B cell (primary cell): ENCODE data around the gene CPSF4L. TPM values are rescaled to one million over a fixed set of nuclear protein-coding genes. Genes with fewer than 3 reads are reported as not detected.

ENCODE experiments used
- ATAC-seq: fragments of 200-7000 bp; cut with Tn5 transposase; one replicate; pipeline ENCODE4 v1.10.0; 2021; ENCODE audit warnings: low read depth, mild to moderate bottlenecking, moderate number of reproducible peaks, moderate library complexity
- CTCF ChIA-PET: fragments of 350-600 bp; sonication (Branson Sonifier 250); formaldehyde crosslinking; loops from one replicate; lab custom pipeline; 2021; ENCODE audit warnings: antibody characterized with exemption, inconsistent platforms; lab: Charles Lee
- POLR2A ChIA-PET: fragments of 350-600 bp; sonication (Branson Sonifier 250); formaldehyde crosslinking; loops from one replicate; lab custom pipeline; 2021; ENCODE audit warnings: antibody characterized with exemption; lab: Charles Lee
- DNase-seq: peaks from one replicate; pipeline ENCODE4 v3.0.0; 2013
- H2AFZ ChIP-seq: 2 replicates; pipeline ENCODE4 v1.6.1; 2012; ENCODE audit warnings: mild to moderate bottlenecking, low read depth, low read length; ENCODE audit not compliant: insufficient read depth, poor library complexity, severe bottlenecking
- H3K27ac ChIP-seq, 2 donors: 1 replicate in 1 of 2; 2 replicates in 1 of 2; pipeline ENCODE4 v1.5.1; 2012 to 2013; ENCODE audit warnings: low read length in 2 of 2, mild to moderate bottlenecking in 2 of 2, moderate library complexity in 1 of 2
- H3K27me3 ChIP-seq, 4 experiments: fragments of 200-600 bp in 1 of 4; sonication (generic) in 1 of 4; replicated peaks in 1 of 4; 1 replicate in 2 of 4; 2 replicates in 2 of 4; pipeline versions ENCODE4 v1.6.1 to v1.7.0; 2013 to 2016; ENCODE audit warnings: low read length in 3 of 4, mild to moderate bottlenecking in 2 of 4, mixed read lengths in 1 of 4, moderate library complexity in 1 of 4; ENCODE audit not compliant: insufficient read depth in 4 of 4, control insufficient read depth in 3 of 4; ENCODE audit errors: control extremely low read depth in 1 of 4
- H3K36me3 ChIP-seq, 2 experiments: replicated peaks in 1 of 2; 1 replicate in 1 of 2; 2 replicates in 1 of 2; pipeline versions ENCODE4 v1.6.1 to v1.7.1; 2013; ENCODE audit warnings: low read length in 1 of 2; ENCODE audit not compliant: insufficient read depth in 2 of 2, control insufficient read depth in 1 of 2; ENCODE audit errors: control extremely low read depth in 1 of 2, extremely low read depth in 1 of 2
- H3K4me1 ChIP-seq, 2 donors: fragments of 200-600 bp in 1 of 2; sonication (generic) in 1 of 2; 1 replicate in 1 of 2; 2 replicates in 1 of 2; pipeline versions ENCODE4 v1.5.1 to v1.6.1; 2013 to 2017; ENCODE audit warnings: low read length in 2 of 2; ENCODE audit not compliant: control insufficient read depth in 2 of 2, insufficient read depth in 2 of 2
- H3K4me2 ChIP-seq: replicated peaks from 2 replicates; pipeline ENCODE3; 2012; ENCODE audit warnings: mild to moderate bottlenecking, low read depth, low read length; ENCODE audit not compliant: poor library complexity, severe bottlenecking
- H3K4me3 ChIP-seq, 5 experiments: fragments of 200-600 bp in 1 of 5; sonication (generic) in 1 of 5; 1 replicate in 3 of 5; 2 replicates in 2 of 5; pipeline versions ENCODE4 v1.5.1 to v1.7.0; 2011 to 2016; ENCODE audit warnings: low read length in 4 of 5, mild to moderate bottlenecking in 4 of 5, low read depth in 2 of 5, control low read depth in 1 of 5, moderate library complexity in 1 of 5; ENCODE audit not compliant: insufficient read depth in 1 of 5; ENCODE audit errors: control extremely low read depth in 1 of 5, extremely low read depth in 1 of 5
- H3K79me2 ChIP-seq: fragments of 200-600 bp; sonication (generic); one replicate; pipeline ENCODE4 v1.6.0; 2016; ENCODE audit warnings: low read length; ENCODE audit not compliant: control insufficient read depth, insufficient read depth
- H3K9ac ChIP-seq: fragments of 200-600 bp; sonication (generic); 2 replicates; pipeline ENCODE4 v1.6.1; 2017; ENCODE audit warnings: mild to moderate bottlenecking, low read length, moderate library complexity
- H3K9me3 ChIP-seq, 3 donors: one replicate each; pipeline versions ENCODE4 v1.6.1 to v1.7.1; 2013; ENCODE audit warnings: low read length in 2 of 3; ENCODE audit not compliant: control insufficient read depth in 2 of 3, insufficient read depth in 1 of 3; ENCODE audit errors: control extremely low read depth in 1 of 3
- H4K20me1 ChIP-seq: 2 replicates; pipeline ENCODE4 v1.6.0; 2012; ENCODE audit warnings: mild to moderate bottlenecking, low read length; ENCODE audit not compliant: insufficient read depth, control insufficient read depth, poor library complexity, severe bottlenecking
- H3K27ac Mint-ChIP-seq: one replicate; pipeline ENCODE4 v1.8.0; 2021; ENCODE audit warnings: mixed read lengths
- H3K27me3 Mint-ChIP-seq: one replicate; pipeline ENCODE4 v1.8.0; 2021; ENCODE audit warnings: mixed read lengths
- H3K4me1 Mint-ChIP-seq: one replicate; pipeline ENCODE4 v1.8.0; 2021; ENCODE audit warnings: mixed read lengths
- H3K4me3 Mint-ChIP-seq: one replicate; pipeline ENCODE4 v1.8.0; 2021; ENCODE audit warnings: mixed read lengths
- H3K9me3 Mint-ChIP-seq: one replicate; pipeline ENCODE4 v1.8.0; 2022; ENCODE audit warnings: mixed read lengths; ENCODE audit not compliant: insufficient read depth
- CTCF ChIP-seq: fragments of 200-600 bp; IDR thresholded peaks from one replicate; pipeline ENCODE4 v1.8.0; 2022; ENCODE audit warnings: antibody characterized with exemption, mild to moderate bottlenecking
- EZH2 ChIP-seq: IDR thresholded peaks from 2 replicates; pipeline ENCODE4 v1.6.1; 2012; ENCODE audit warnings: borderline replicate concordance, low read depth, mild to moderate bottlenecking, moderate library complexity, low read length; ENCODE audit not compliant: insufficient read depth, poor library complexity, severe bottlenecking
- WGBS: methylation state at CpG from one replicate; pipeline ENCODE4 v1.1.5; 2013; ENCODE audit warnings: missing lambda C conversion rate; ENCODE audit not compliant: insufficient coverage; 5-methylcytosine and 5-hydroxymethylcytosine counted together
- intact Hi-C: fragments of 100-400 bp; cut with micrococcal nuclease; formaldehyde crosslinking; loops from one replicate; pipeline ENCODE4 v1.10.0; 2022
- polyA plus RNA-seq: library from polyadenylated mRNA; depleted of rRNA; stranded (reverse); fragments of >200 nt; gene quantifications from 2 replicates; pipeline ENCODE4 v1.2.3, GENCODE V29; 2012
- total RNA-seq, 2 donors: library from RNA; stranded (reverse); fragments of 120-200 nt in 1 of 2; gene quantifications; 1 replicate in 1 of 2; 2 replicates in 1 of 2; pipeline versions ENCODE4 v1.2.3 to v1.2.4, GENCODE V29; 2013 to 2022

CPSF4L gene
- total and polyA plus RNA-seq, 2 donors (not counting 1 experiment from before 2014, with no cell fraction given), result not detected

DNA sequence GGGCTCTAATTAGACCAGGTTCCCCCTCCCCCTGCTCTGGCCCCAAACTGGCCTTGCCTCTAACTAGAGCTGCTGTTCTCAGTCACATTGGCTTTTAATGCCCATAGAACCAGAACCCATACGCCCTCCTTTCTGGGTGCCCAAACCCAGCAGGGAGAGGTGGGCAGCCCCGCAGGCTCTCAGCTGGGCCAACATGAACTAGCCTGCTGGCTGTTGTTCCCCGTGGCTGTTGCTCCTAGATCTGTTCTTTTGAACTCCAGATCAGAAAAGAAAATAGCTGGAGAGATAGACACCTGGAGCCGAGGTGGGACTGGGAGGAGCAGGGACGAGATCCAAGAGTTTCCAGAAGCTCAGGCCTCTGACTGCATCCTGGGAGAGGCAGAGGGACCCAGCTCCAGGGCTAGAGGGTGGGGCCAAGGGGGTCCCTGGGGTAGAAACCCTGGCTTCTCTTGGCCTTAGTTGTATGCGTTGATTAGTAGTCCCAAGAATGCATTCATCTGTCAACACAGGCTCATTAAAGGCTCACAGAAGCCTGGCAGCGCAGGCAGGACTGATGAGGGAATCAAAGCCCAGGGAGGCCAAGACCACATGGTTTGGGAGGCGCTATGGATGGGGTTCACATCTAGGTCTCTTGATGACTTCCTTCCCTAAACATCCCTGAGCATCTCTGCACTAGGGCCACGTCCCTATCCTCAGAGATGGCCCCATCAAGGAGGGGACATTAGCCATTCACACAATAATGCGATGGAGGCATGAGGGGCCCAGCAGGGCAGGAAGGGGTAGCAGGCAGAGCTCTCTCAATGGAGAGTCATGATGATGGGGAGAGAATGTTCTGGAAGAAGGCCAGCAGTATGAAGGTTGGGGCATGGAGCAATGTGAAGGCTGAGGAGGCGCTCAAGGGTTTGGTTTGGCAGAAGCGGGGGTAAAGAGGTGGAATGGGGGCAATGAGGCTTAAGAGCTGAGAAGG, 1.3 kb upstream of the CPSF4L start:
- H3K27ac Mint-ChIP-seq, result no peak overlapping the region
- no peak overlapping the region for H2AFZ ChIP-seq
- no peaks in the 10 kb centered on the region for H4K20me1 ChIP-seq
- intact Hi-C loops, result no loop called here
- no peak overlapping the region for H3K27ac ChIP-seq
- no peak overlapping the region for H3K4me3 Mint-ChIP-seq
- ChIA-PET CTCF (interaction anchor here (17.2 kb wide), 1 partner anchor 106 kb away, joined by 296 read pairs; no protein-coding TSS in a partner anchor), POLR2A (no interaction called here)
- no peaks in the 10 kb centered on the region for H3K27me3 Mint-ChIP-seq
- H3K4me3 ChIP-seq, result no peak overlapping the region
- H3K4me2 ChIP-seq, result no peak overlapping the region
- ATAC-seq, result no peak
- H3K9ac ChIP-seq, result no peak overlapping the region
- no peaks in the 10 kb centered on the region for H3K9me3 ChIP-seq
- no peaks in the 10 kb centered on the region for H3K79me2 ChIP-seq
- H3K9me3 Mint-ChIP-seq, result no peaks in the 10 kb centered on the region
- DNase-seq, result no peak
- WGBS, result 87% methylated on average over 12 of the region's 12 CpGs
- H3K27me3 ChIP-seq, result no peaks in the 10 kb centered on the region
- H3K4me1 ChIP-seq, result no peaks in the 10 kb centered on the region
- no peak for TF ChIP-seq CTCF
- no peak for TF ChIP-seq EZH2
- H3K36me3 ChIP-seq, result no peaks in the 10 kb centered on the region
- no peaks in the 10 kb centered on the region for H3K4me1 Mint-ChIP-seq
